GM21526 (cell line): ENCODE data around the gene COMMD1.
A peak's percentile ranks its signal among the peaks of the same experiment; 100 is the strongest.
"Not testable (repeated sequence)": the region's sequence is repeated elsewhere in the genome, so short reads cannot be mapped to it uniquely, and the experiment has no call there.

Experiments used
- ATAC-seq: cut with Tn5 transposase; IDR thresholded peaks from one replicate; pipeline ENCODE4 v1.9.1; 2021; ENCODE audit warnings: moderate library complexity; ENCODE audit not compliant: unreplicated experiment, low FRiP score

COMMD1 gene

GRCh38 chr2:62010632-62011256 is 105.3 kb downstream of the COMMD1 start:
- no peak for ATAC-seq

- no peak for ATAC-seq
Measured at GRCh38 chr2:62013641-62014040, 108.2 kb downstream of the COMMD1 start.

- no peak for ATAC-seq
Measured at GRCh38 chr2:62014102-62014501, 108.6 kb downstream of the COMMD1 start.

GRCh38 chr2:62016957-62017356 is 111.5 kb downstream of the COMMD1 start:
- no peak for ATAC-seq

GRCh38 chr2:62029910-62030309 is 124.4 kb downstream of the COMMD1 start:
- no peak for ATAC-seq

- no peak for ATAC-seq
Measured at GRCh38 chr2:62030902-62031301, 125.4 kb downstream of the COMMD1 start.

- no peak for ATAC-seq
Measured at GRCh38 chr2:62032096-62032495, 126.6 kb downstream of the COMMD1 start.

- ATAC-seq = no peak
Measured at GRCh38 chr2:62034715-62035114, 129.2 kb downstream of the COMMD1 start.

- ATAC-seq = no peak
Measured at GRCh38 chr2:62036229-62036628, 130.8 kb downstream of the COMMD1 start.

GRCh38 chr2:62036761-62037250 is 131.3 kb downstream of the COMMD1 start:
- ATAC-seq = no peak

- peak; percentile 98 for ATAC-seq
Measured at GRCh38 chr2:62038975-62039771, 133.7 kb downstream of the COMMD1 start.

- ATAC-seq = no peak
Measured at GRCh38 chr2:62040926-62041325, 135.5 kb downstream of the COMMD1 start.

GRCh38 chr2:62041701-62042385 is 136.4 kb downstream of the COMMD1 start:
- not testable (repeated sequence) for ATAC-seq

GRCh38 chr2:62042400-62042799 is 136.9 kb downstream of the COMMD1 start:
- ATAC-seq = no peak

GRCh38 chr2:62042944-62043343 is 137.5 kb downstream of the COMMD1 start:
- ATAC-seq = no peak

- no peak for ATAC-seq
Measured at GRCh38 chr2:62045017-62045543, 139.6 kb downstream of the COMMD1 start.

GRCh38 chr2:62046141-62046540 is 140.7 kb downstream of the COMMD1 start:
- no peak for ATAC-seq

- ATAC-seq = no peak
Measured at GRCh38 chr2:62050456-62051045, 145.1 kb downstream of the COMMD1 start.

GRCh38 chr2:62054029-62054791 is 148.7 kb downstream of the COMMD1 start:
- no peak for ATAC-seq

GRCh38 chr2:62054916-62055450 is 149.5 kb downstream of the COMMD1 start:
- no peak for ATAC-seq
